Right cardiac atrium (tissue), 5 donors: ENCODE data around the gene NRP1. TPM values are rescaled to one million over a fixed set of nuclear protein-coding genes. Genes with fewer than 3 reads are reported as not detected.
"Not testable (repeated sequence)": the region's sequence is repeated elsewhere in the genome, so short reads cannot be mapped to it uniquely, and the experiment has no call there.

ENCODE experiments used
- ATAC-seq, 2 donors: fragments of 200-7000 bp; cut with Tn5 transposase; one replicate each; pipeline versions ENCODE4 v1.8.0 to v1.9.1; 2020; ENCODE audit warnings: moderate library complexity in 2 of 2, mild to moderate bottlenecking in 1 of 2
- DNase-seq, 3 donors: peaks; one replicate each; pipeline ENCODE4 v3.0.0-alpha.2; 2020
- H3K27ac ChIP-seq: one replicate; pipeline ENCODE4 v1.5.1; 2013; ENCODE audit warnings: mild to moderate bottlenecking, low read length, control low read depth, moderate library complexity
- H3K27me3 ChIP-seq: one replicate; pipeline ENCODE4 v1.6.1; 2013; ENCODE audit not compliant: control insufficient read depth, insufficient read depth
- H3K4me1 ChIP-seq: one replicate; pipeline ENCODE4 v1.6.1; 2013; ENCODE audit warnings: low read length; ENCODE audit not compliant: control insufficient read depth, insufficient read depth
- H3K4me3 ChIP-seq: one replicate; pipeline ENCODE4 v1.5.1; 2013; ENCODE audit warnings: low read length, control low read depth
- H3K9me3 ChIP-seq: one replicate; pipeline ENCODE4 v1.6.1; 2013; ENCODE audit warnings: low read length; ENCODE audit not compliant: control insufficient read depth
- WGBS: extraction: QIAGEN DNeasy Blood & Tissue Kit; methylation state at CpG from one replicate; pipeline ENCODE4 v1.1.7; 2013; 5-methylcytosine and 5-hydroxymethylcytosine counted together
- intact Hi-C, 4 donors: fragments of 100-400 bp; cut with DNase I; formaldehyde crosslinking; loops; one replicate each; pipeline versions ENCODE4 v1.11.0 to v1.14.0; 2022 to 2023
- polyA plus RNA-seq: library from polyadenylated mRNA; stranded (reverse); fragments of 200-250 nt; gene quantifications from one replicate; pipeline ENCODE4 v1.2.3, GENCODE V29; 2013
- total RNA-seq, 4 donors: library from RNA; stranded (reverse); fragmentation: NEBNext Ultra II Directional; extraction: Animal tissue kit (Norgen Biotek cat#: 25700); gene quantifications; one replicate each; pipeline ENCODE4 v1.2.1, GENCODE V29; 2021
- donor health status: healthy with polysubstance abuse.
- donor health status: DM: no; HTN: yes; CAD: no.
- donor health status: DM: no; HTN: no; CAD: no.
- donor health status: DM: no; HTN: yes; CAD: no; lungs with severe emphysema.
- donor health status: DM: yes; HTN: yes; CAD: no.

The NRP1 gene
- total and polyA plus RNA-seq, 5 donors, result 37.7 to 98.8 (median 92.5) TPM

DNA sequence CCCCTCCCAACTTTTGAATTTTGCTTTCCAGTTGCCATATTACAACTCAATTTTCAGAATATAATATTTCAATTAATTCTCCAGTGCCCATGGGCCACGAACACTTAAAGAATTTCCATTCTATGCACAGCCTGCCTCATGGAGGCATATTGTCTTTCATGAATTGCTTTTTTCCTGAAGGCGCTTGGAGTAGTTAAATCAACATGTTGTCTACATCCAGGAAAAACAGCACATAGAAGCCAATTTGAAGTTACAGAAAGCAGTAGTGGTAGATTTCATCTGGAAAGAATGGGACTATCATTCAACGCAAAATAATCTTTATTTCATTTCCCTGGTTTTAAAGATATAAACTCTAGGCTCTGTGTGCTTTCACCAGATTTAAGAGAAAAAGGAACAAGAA lies 106.0 kb downstream of the NRP1 start:
- no peak overlapping the region for H3K27ac ChIP-seq
- intact Hi-C loops, result no loop called here
- ATAC-seq (no peak), DNase-seq (no peak)
- H3K4me3 ChIP-seq, result no peak overlapping the region
- WGBS, result 55% methylated on average over 3 of the region's 3 CpGs
- H3K27me3 ChIP-seq, result no peaks in the 10 kb centered on the region
- H3K4me1 ChIP-seq, result peaks cover 21% of the 10 kb centered on the region
- no peaks in the 10 kb centered on the region for H3K9me3 ChIP-seq

DNA sequence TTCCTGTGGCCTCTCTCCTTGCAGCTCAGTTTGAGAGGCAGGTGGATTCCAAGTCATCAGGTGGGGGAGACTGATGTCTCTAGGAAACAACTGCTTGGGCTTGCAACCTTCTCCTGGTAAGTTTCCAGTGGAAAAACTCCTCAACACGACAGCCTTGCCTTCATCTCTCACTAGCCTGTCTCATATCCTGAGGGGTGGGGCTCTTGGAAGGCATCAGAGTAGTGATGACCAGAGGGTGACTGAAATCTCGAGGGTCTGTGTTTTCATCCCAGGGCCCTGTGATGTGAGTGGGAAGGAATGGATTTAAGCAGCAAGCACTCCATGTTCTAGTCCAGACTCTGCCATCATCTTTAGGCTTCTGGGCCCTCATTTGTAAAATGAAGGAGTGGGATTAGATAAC lies 107.0 kb downstream of the NRP1 start:
- peaks cover 15% of the 10 kb centered on the region for H3K4me1 ChIP-seq
- ATAC-seq (peak; percentile 20 to 87), DNase-seq (no peak)
- H3K27ac ChIP-seq, result peak overlapping the region; percentile 6
- H3K27me3 ChIP-seq, result no peaks in the 10 kb centered on the region
- WGBS, result 22% methylated on average over 2 of the region's 2 CpGs
- H3K9me3 ChIP-seq, result no peaks in the 10 kb centered on the region
- no peak overlapping the region for H3K4me3 ChIP-seq
- intact Hi-C loops, result no loop called here

DNA sequence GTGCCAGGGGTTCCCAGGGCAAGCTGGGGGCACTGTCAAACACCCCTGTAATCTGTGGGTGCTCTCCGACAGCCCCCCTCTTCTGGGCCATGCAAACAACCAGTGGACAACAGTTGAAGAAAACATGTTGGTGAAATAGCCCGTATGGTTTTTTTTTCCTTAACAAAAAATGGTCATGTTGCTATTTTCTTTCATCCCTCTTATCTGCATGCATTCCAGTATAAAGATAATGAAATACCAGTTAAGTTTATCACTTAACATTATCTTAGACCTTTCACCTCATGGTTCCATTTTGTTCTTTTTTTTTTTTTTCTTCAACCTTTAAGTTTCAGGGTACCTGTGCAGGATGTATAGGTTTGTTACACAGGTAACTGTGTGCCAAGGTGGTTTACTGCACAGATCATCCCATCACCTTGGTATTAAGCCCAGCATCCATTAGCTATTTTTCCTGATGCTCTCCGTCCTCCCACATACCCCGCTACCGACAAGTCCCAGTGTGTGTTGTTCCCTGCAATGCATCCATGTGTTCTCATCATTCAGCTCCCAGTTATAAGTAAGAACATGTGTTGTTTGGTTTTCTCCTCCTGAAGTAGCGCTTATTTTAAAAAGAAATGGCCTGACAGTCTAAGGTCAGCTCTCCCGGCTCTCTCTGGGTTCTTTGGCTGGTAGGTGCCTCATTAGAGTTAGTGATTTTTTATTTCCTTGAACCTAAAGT lies 110.1 kb downstream of the NRP1 start:
- peaks cover 8% of the 10 kb centered on the region for H3K4me1 ChIP-seq
- WGBS, result 82% methylated on average over 7 of the region's 7 CpGs

DNA sequence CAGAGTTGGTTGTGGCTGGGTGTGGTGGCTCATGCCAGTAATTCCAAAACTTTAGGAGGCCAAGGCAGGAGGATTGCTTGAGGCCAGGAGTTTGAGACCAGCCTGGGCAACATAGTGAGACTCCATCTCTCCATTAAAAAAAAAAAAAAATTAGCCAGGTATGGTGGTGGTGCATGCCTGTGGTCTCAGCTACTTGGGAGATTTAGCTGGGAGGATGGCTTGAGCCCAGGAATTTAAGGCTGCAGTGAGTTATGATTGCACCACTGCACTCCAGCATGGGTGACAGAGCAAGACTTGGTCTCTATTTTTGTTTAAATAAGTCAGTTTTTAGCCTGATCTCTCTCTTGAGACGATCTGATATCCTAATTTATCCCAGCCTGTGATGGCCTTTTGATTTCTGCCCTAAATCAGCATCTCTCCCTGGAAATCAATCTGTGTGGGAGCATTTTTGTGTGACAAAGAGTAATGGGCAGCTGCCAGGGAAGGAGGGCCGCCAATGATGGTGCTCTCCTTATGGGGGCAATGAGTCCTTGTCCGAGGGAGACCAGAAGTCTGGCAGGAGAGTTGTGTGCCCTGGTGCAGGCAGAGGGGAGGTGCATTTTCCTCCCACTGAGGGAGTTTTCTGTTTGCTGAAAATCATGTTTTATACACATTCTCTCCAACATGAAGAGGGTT lies 111.0 kb downstream of the NRP1 start:
- peaks cover 8% of the 10 kb centered on the region for H3K4me1 ChIP-seq
- WGBS, result 78% methylated on average over 3 of the region's 3 CpGs
- no peaks in the 10 kb centered on the region for H3K9me3 ChIP-seq
- no peak for ATAC-seq
- intact Hi-C loops, result no loop called here
- DNase-seq, result peak in 2 of 3 donors; percentile 21 to 57
- no peaks in the 10 kb centered on the region for H3K27me3 ChIP-seq
- H3K4me3 ChIP-seq, result no peak overlapping the region
- H3K27ac ChIP-seq, result no peak overlapping the region

More for the DNA sequence above, 110.1 kb downstream of the NRP1 start:
- Histone ChIP-seq H3K9me3 (no peaks in the 10 kb centered on the region), H3K4me3 (no peak overlapping the region), H3K27me3 (no peaks in the 10 kb centered on the region), H3K27ac (no peak overlapping the region)
- DNase-seq, result no peak
- ATAC-seq, result no peak
- intact Hi-C loops, result no loop called here

DNA sequence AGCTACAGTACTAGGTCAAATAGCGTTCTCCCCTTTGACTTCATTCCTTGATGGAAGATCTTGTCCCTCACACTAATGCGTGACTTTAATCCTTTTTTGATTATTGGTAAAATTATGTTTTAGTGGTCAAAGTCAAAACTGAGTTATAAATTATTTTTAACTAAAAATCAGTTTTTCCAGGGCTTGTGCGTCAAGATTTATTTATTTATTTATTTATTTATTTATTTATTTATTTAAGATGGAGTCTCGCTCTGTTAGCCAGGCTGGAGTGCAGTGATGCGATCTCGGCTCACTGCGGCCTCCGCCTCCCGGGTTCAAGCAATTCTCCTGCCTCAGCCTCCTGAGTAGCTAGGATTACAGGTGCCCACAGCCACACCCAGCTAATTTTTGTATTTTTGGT lies 112.2 kb downstream of the NRP1 start:
- 87% methylated on average over 9 of the region's 9 CpGs for WGBS
- H3K4me1 ChIP-seq, H3K4me3 ChIP-seq, H3K27me3 ChIP-seq, H3K9me3 ChIP-seq, ATAC-seq, DNase-seq, H3K27ac ChIP-seq, intact Hi-C loops: not testable (repeated sequence)

DNA sequence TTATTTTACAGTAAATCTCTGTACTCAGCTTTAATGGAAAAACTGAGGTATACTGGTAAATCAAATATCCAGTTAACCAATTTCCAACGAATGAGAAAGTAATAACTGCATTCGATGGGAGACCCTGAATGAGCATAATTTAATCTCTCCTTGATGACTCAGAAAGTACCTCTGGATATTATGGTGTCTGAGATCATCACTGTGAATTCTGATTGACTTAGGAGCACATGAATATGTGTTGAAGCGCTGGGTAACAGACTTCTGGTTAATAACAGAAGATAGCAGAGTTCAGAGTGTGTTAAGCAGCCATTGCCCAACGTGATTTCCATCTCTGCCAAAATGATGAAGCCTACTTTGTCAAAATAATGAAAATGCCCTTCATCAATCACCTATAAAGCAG lies 116.6 kb downstream of the NRP1 start:
- ATAC-seq, result no peak
- Histone ChIP-seq H3K4me3 (no peak overlapping the region), H3K4me1 (no peaks in the 10 kb centered on the region), H3K27me3 (no peaks in the 10 kb centered on the region), H3K27ac (no peak overlapping the region), H3K9me3 (no peaks in the 10 kb centered on the region)
- WGBS, result 74% methylated on average over 4 of the region's 4 CpGs
- intact Hi-C loops, result no loop called here
- no peak for DNase-seq

DNA sequence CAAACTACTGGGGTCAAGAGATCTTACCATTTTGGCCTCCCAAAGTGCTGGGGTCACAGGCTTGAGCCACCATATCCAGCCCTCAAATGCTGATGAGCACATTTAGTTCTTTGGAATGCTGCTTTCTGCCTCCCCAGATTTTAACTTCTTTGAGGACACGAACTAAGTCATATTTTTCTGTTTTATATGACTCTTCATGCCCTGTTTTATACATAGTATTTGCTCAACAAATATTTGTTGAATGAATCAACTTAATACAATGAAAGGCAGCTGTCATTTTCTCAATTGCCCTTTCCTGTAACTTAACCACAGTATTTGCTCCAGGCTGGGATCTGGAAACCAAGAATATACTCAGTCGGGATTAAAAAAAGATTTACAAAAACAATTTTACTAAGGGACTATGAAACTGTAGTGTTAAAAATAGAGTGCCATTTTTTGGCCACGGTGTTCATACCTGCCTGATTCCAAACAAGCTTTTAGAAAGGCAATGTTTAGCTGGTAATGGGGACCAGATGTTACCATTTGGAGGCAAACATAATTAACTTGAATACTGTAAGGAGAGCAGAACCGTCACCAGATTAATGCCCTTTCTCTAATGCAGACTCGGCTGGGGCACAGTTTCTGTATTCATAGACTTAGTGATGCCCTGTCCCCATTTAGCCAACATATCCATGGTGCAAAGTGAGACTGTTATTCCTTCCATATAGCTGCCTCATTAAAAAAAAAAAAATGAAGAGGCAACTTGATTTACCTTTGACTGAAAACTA lies 117.6 kb downstream of the NRP1 start:
- intact Hi-C loops, result no loop called here
- ATAC-seq (no peak), DNase-seq (no peak)
- Histone ChIP-seq H3K9me3 (no peaks in the 10 kb centered on the region), H3K27ac (no peak overlapping the region), H3K4me3 (no peak overlapping the region), H3K4me1 (peaks cover under 1% of the 10 kb centered on the region), H3K27me3 (no peaks in the 10 kb centered on the region)
- WGBS, result 86% methylated on average over 5 of the region's 5 CpGs

DNA sequence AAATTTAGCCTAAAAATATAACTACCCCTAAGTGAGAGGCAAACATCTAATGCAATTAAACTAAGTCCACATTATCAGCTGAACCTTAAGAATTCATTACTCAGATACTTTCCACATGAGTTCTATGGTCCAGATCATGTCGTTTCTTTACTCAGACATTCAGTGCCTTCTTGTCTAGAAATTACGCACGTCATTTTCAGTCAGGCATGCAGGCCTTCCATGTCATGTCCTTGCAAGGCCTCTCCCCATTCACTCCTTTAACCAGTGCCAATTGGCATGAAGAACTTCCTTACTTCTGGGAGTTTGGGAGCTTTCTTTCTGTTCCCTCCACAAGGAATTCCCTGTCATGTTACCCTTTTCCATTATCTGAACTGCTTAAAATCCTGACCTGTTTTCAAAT lies 118.8 kb downstream of the NRP1 start:
- 50% methylated on average over 3 of the region's 3 CpGs for WGBS
- peaks cover 8% of the 10 kb centered on the region for H3K4me1 ChIP-seq
- H3K4me3 ChIP-seq, result no peak overlapping the region
- no peaks in the 10 kb centered on the region for H3K27me3 ChIP-seq
- ATAC-seq, result peak; percentile 88 to 90
- no peaks in the 10 kb centered on the region for H3K9me3 ChIP-seq
- peak; percentile 62 to 74 (median 62) for DNase-seq
- H3K27ac ChIP-seq, result no peak overlapping the region
- intact Hi-C loops, result no loop called here

DNA sequence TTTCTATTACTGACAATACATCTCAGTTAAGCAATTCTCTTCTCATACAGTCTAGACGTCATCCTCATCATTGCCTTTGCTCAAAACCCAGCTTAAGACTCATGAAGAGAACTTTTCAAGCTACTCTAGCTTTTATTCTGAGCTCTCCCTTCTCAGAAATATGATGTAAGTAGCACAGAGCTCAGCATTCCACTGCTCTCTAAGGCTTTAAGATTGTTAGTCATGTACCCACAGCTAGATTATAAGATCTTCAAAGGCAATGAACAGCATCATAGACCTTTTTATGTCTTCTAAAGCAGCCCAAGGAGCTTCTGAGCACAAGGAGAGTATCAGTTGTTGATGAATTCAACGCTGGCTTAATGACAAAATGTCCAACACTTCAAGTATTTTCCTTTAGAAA lies 119.3 kb downstream of the NRP1 start:
- Histone ChIP-seq H3K4me1 (peaks cover 8% of the 10 kb centered on the region), H3K27ac (peak overlapping the region; percentile 40), H3K4me3 (no peak overlapping the region), H3K27me3 (no peaks in the 10 kb centered on the region), H3K9me3 (no peaks in the 10 kb centered on the region)
- DNase-seq (no peak), ATAC-seq (peak; percentile 53 to 79)
- intact Hi-C loops, result no loop called here
- 61% methylated on average over 2 of the region's 2 CpGs for WGBS

DNA sequence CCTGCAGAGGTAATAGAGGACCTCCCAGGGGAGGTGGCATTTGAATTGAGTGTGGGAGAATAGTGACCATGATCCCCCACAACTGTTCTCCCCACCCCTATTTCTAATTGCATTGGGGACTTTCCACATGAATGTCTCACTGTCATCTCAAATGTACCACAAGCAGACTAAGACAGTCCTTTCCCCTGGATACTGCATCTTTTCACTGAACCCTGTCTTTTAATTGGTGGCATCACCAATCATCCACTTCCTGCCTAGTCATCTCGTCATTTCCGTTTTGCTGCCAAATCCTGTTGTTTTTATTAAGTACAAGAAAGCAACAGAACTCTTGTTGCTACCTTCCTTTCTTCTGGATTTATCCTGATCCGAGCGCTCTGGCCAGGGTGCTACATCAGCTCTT lies 120.3 kb downstream of the NRP1 start:
- Histone ChIP-seq H3K4me3 (no peak overlapping the region), H3K9me3 (no peaks in the 10 kb centered on the region), H3K4me1 (peaks cover 8% of the 10 kb centered on the region), H3K27ac (no peak overlapping the region), H3K27me3 (no peaks in the 10 kb centered on the region)
- 77% methylated on average over 4 of the region's 4 CpGs for WGBS
- intact Hi-C loops, result no loop called here
- DNase-seq, result no peak
- ATAC-seq, result no peak

DNA sequence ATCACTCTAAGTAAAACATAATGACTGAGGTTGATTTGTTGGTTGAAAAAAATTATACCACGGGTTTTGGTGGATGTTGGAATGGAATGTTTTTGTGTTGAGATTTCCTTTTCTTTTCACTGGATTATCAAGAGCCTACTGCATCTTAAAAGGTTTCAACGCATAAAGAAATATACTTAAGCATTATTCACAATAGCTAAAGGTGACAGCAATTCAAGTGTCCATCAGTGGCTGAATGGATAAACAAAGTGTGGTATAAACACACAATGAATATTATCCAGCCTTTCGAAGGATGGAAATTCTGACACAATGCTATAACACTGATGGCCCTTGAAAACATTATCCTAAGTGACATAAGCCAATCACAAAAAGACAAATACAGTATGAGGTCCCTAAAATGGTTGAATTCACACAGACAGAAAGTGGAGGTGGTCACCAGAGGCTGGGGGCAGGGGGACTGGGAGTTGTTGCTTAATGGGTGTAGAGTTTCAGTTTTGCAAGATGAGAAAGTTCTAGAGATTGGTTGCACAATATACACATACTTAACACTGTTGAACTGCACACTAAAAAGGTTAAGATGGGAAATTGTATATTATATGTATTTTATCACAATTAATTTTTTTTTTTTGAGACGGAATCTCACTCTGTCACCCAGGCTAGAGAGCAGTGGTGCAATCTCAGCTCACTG lies 122.3 kb downstream of the NRP1 start:
- Histone ChIP-seq H3K4me1 (peaks cover 8% of the 10 kb centered on the region), H3K27ac (peak overlapping the region; percentile 85), H3K4me3 (no peak overlapping the region), H3K27me3 (no peaks in the 10 kb centered on the region), H3K9me3 (no peaks in the 10 kb centered on the region)
- intact Hi-C loops, result no loop called here
- WGBS, result 75% methylated on average over 4 of the region's 4 CpGs
- no peak for ATAC-seq
- no peak for DNase-seq
